GM18867 (cell line): ENCODE measurements around the gene RTL1.

Experiments used
- ATAC-seq: cut with Tn5 transposase; IDR thresholded peaks from one replicate; pipeline ENCODE4 v1.9.1; 2021; ENCODE audit warnings: mild to moderate bottlenecking, moderate library complexity; ENCODE audit not compliant: unreplicated experiment

The RTL1 gene

DNA sequence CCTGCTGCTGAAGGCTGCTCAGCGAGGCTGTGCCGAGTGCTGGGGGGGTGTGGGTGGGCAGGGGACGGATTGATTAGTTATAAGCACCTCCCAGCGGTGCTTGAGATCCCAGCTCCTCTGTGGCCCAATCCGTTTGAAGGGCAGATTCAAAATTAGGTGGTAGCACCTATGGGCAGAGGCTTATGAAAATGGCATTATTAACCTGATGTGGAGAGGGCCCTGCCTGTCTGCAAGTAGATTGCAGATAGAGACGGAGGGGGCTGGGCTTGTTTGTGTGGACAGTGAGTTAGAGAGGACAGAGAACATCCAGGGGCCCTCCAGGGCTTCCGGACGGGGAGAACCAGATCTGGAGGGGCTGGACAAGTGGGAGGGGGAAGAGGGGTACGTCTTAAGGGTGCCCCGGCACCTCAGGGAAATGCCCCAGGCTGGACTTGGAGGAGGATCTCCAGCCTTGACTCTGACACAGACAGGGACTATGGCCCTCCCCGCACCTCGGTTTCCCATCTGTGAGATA lies at the start of gene RTL1:
RTL1 (minus strand) TSS at position 51 of the 514 bp plus-strand sequence. CDS start 18,934 bp downstream, outside the sequence.
- no peak for ATAC-seq

DNA sequence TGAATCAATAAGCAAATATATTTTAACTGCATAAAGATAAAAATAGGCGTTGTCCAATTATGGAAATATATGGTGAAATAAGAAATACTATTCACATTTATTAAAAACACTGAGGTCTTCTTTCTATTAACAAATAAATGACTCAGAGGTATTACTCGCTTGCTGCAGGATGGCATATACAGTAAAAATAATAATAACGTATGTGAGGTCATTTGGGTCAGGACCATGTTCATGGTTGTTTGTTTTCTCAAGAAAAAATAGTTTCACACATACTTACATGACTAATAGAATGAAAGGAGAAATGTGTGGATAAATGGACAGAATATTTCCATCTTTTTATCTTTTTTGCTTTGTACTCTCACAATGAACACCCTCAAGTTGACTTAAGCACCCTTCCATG lies 46.5 kb upstream of the RTL1 start:
- no peak for ATAC-seq

DNA sequence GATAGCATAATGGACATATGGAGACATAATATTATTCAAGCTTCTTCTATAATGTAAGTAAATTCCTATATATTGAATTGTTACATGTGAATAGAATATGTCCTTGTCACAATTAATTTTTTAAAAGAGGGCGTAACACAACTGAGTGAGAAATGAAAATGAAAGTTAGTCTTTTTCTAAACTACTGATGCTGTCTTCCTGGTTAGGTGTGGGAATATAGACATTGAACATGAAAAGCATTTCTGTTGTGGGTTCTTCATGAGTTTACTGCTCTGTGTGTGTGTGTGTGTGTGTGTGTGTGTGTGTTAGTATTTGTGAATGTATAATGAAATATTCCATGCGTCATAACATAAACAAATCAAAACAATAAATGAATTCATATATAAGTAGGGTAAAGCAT lies 40.5 kb upstream of the RTL1 start:
- no peak for ATAC-seq

DNA sequence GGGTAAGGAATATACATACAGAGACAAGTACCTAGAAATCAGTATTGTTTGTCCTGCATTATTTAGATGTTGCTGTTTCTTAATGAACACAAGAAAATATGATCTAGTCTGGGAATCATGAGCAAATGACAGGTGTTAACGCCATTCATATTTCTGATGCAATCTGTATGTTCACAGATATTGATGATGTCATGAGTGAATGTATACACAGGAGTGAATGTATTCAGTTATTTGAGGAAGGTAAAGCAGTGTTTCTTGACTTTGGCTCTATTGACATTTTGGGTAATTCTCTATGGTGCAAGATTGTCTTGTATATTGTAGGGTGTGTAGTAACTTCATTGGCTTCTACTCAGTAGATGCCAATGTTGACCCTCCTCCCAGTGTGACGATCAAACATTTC lies 26.7 kb upstream of the RTL1 start:
- no peak for ATAC-seq

DNA sequence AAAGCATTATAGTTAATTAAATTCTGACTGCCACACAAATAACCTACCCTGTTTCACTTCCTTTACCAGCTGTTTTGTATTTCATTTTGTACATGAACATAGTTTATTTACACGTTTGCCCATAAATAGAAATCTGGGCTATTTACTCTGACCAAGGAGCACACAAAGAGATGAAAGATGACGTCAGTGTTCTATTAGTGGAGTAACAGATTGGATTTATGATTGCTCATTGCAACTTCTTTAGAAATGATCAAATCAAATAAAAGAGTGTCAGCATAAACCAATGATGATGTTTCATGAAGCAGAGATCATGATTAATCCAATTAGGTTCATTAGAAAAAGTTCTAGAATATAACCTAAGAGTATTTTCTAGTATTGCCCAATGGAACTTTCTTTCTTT lies 12.0 kb upstream of the RTL1 start:
- ATAC-seq: no peak

DNA sequence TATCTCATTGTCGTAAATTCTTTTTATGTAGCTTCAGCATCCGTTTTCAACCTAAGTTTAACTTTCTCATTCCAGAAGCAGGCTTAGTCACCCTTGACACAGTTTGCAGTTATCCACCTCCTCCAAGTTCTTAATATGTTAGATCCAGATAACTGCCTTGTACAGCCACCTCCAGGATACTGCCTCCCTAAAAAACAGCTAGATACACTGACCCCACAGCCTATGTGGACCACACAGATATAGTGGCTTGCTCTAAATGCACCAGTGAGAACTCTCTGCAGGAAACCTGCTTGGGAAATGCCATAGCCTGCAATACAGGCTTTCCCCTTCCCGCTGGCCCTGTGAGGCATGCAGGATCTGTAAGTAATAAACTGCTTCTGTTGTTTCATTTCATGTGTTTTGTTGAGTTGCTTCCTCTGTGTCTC lies 11.1 kb upstream of the RTL1 start:
- ATAC-seq: no peak

DNA sequence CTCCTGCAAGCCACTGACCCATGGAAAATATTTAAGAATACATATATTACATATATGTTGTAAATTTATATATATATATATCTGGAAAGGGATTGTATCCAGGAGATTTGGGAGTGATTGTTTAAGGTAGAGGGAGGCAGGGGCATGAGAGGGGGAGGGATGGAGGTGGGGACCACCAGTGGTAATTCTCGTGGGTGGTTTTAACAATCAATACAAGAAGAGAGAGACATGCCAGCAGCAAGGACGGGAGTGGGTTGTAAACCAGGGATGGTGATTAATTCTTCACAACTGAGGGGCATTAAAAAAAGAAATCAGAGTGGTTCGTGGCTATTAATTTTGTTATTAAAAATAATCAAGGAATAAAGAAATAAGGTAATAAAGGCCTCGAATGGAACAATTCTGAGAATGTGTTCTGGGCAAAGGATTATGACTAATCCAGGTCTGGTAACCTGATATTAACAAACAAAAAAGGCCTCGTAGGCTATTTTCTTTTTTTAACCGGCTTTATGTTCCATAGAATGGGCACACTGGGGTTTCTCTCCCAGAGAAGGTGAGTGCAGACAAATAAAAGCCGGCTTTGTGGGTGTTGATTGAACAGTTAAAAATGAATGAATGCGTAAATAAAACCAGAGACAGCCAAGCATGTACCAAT lies 8.3 kb upstream of the RTL1 start:
- no peak for ATAC-seq

DNA sequence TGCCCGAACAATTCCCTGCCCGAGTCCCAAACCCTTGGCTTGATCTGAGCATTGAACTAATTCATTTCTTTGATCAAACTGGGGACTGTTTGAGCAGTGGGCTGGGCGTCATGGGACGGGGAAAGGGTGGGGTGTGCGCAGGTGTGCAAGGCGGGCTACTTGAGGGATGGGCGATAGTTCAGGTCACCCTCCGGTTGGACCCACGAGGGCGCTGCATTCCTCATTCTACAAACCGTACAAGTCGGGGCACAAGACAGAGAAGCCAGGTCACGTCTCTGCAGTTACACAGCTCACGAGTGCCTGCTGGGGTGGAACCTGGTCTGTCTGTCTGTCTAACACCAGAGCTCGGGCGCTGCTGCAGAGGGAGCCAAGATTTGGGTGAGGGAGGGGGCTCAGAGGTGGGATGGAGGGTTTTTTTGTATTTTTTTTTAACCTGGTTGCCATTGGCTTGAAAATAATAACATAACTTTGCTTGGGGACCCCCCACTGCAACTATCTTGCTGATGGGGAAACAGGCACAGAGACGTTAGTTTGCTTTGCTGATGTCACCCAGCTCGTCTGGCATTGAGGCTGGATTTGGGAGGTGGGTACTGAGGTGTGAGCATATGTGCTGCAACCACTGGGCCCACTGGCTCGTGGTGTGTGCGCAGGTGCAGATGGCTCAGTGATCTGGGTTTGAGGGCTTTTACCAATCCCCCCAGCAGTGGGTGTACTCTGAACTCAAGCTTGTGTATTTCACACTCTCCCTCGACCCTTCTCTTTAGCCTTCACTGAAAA lies 7.6 kb upstream of the RTL1 start:
- ATAC-seq: no peak

DNA sequence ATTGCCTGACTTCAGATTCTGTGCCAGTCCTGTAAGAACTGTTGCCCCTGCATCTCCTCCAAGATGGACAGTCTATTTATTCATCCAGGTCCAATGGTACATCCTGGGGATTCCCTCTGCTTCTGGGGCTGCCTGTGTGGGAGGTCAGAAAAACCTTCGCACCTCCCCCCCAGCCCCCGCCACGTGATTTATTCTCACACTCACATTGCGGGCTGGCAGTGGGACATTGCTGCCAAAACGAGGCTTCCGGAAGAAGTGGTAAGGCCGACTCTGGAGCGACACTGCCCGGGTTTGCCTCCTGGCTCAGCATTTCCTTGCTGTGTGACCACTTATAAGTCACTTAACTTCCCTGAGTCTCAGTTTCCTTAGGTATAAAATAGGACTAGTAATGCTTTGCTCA lies 5.9 kb upstream of the RTL1 start:
- ATAC-seq: no peak

DNA sequence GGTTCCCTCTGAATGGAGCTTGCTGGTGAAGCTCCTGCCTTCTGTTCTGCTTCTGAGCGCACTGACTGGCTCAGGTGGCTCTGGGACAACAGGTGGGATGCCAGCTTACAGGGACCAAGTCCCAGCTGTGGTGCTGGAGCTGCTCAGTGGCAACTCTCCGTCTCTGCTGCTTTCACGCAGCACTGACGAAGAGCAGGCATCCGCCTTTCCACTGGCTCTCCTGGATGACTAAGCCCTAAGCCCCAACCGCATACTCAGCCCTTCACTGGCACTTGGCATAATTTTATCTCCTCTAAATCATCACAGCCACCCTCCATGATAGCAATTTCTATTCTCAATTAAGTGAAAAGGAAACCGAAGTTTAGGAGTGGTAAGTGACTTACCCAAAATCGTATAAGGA lies 3.7 kb upstream of the RTL1 start:
- ATAC-seq: no peak

DNA sequence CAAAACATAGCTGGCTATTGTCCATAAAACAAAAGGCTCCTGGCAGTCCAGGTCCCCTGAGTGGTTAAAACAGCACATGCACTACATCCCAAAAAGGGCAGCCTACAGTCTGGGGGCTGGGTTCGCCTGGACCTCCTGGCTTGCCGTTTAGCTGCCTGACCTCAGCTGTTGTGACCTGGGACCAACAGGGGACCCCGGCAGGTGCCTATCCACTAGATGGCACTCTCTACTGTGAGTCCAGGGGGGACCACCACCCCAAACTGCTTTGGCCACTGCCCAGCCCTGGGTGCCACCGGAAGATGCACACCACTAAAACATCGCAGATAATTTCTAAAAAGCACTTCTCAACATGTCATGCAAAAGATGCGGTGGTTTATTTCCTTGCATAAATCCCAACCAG lies 2.9 kb upstream of the RTL1 start:
- no peak for ATAC-seq

DNA sequence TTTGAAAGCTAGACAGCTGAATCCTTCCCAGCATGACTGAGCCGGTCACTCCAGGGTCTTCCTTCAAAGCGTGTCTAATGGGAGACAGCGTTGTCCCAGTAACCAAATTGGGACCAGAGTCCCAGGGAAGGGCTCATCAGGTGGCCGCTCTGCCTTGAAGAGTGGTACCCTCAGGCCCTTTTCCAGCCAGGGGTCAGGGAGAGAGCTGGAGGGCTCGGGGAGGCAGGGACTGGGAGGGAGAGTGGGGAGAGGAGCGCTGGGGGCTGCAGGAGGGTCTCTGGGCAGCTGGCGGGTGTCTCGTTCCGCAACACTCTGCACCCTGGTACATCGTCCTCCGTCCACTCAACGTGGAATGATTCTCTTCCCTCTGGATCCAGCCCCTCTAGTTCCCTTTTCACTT lies 1.6 kb upstream of the RTL1 start:
- no peak for ATAC-seq

DNA sequence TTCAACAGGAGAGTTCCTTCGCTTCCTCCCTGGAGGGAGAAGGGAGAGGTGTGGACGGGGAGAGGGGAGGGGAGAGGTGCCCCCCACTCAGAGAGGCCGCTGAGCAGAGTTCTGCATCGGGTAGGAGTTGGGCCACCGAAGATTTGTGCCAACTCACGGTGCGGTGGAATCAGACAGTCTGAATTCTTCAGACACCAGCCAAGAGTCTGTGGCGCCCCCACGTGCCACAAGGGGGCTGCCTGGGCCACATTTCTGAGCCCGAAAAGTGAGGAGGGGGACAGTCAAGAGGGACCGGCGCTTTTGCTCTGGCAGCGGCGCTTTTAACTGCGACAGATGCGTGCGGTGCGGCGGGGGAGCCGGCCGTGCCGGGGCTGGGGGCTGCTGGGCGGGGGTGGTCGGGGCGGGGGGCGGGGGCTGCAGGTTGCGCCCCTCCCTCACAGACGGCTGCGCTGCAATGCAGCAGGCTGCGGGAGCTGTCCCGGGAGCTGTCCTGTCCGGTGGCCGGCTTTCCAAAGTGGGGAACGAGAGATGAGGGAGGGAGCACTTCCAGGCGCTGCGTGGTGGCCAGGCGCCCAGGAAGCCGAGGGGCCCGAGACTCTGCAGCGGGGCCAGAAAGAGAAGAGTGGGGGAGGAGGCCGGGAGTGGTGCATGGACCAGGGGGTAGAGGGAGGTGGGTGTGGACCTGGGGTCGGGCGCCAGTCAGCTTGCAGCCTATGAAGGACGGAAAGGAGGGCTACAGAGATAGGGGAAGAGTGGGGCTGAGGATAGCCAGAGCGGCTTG lies 975 bp upstream of the RTL1 start:
- no peak for ATAC-seq

DNA sequence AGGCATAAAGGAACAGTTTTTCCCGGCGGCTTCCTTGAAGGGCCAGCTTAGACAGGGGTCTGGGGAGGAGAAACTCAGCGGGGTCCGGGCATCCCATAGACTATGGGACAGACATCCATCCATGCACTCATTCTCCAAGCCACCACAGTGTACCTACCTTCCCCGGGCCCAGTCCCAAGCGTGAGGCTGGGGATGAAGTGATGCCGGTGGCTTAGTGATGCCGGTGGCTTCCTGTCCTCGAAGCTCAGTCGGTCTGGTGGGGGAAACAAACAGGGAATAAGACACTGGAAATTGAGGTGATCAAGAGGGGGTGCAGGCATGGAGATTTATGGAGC lies 421 bp downstream of the RTL1 start:
- no peak for ATAC-seq

DNA sequence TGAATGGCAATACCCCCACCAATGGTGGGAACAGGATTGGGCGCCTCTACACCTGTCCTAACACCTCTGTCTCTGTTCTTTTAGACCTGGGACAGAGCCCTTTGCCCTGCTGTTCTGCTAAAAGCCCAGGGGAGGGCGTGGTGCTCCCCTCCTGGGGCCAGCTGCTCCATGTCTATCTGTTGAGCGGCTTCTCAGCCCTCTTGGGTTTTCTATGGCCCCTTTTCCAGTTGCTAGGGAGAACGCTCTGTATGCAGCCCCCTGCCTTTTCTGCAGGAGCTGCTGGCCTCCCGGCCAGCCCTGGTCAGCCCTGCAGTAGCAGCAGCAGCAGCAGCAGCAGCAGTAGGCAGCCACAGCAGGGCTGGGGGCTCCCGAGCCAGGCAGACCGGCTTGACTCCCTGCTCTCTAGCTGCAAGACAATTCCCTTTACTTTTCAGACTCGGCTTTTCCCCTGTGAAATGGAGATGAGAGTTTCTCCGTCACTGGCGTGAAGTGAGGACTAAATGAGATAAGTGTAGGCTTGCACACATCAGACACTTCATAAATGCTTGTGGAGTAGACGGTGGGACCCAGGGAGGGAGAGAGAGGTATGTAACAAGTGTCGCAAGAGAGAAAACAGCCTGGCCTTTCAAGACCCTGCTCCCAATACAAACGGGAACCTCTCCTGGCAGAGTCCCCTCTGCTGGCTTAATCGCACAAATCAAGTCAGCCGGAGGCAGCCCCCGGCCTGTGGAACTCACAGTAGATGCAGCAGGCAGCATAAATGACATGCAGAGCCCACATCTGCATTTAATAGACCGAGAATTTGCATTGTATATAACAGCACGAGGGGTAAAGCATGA lies 1.0 kb downstream of the RTL1 start:
- ATAC-seq: no peak

DNA sequence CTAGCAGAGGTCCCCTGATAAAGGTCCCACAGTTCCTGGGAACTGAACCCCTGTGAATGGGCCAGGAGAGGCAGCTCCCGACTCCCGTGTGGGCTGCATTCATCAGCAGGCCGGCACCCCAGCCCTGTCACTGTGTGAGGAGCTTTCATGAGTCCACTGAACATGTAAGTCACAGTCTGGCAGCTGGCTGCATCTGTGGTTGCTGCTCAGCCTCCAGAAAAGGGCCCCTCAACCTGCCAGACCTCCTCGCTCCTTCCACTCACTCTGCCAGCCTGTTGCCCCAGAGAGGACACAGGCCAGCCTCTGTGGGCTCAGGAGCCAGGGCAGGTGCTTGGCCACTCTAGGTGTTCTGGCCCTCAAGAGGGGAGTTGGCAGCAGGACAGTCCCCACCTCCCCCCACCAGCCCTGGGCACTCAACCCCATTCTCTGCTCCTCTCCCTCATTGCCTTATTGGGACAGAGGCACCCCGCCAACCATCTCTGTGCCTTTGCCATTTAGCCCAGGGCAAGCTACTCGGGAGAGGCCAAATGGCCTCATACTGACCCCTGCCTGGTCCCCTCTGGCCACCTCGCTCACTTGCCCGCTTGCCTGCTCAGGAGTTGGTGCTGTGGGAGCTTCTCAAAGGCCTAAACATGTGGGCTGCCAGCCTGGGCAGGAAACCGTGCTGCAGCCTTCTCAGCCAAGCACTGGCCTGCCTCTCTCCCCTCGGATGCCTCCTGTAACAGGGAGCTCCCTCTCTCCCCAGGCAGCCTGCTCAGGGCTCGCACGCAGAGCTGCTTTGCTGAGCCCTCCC lies 1.9 kb downstream of the RTL1 start:
- no peak for ATAC-seq

DNA sequence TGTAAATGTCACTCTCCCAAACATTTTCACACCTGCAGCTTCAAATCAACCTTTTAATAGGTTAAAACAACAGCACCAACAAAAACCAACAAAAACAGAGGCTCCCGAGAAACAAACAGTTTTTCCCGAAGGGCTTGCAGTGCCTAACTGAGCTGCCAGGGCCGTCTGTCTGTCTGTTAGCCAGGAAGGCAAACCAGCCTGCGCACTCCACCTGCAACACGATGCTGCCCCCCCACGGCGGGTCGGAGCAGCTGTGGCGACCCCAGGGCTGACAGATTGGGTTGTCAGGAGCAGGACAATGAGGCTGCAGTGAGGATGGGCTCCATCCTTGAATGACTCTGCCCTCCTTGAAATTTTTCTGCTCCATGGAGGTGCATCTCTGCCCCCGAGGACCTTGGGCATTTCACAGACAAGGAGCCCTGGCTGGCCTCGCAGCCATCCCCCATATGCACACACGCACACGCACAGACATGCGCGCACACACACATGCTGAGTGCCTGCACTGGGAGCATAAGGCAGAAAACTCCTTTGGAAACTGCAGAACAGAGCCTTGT lies 2.6 kb downstream of the RTL1 start:
- ATAC-seq: no peak

DNA sequence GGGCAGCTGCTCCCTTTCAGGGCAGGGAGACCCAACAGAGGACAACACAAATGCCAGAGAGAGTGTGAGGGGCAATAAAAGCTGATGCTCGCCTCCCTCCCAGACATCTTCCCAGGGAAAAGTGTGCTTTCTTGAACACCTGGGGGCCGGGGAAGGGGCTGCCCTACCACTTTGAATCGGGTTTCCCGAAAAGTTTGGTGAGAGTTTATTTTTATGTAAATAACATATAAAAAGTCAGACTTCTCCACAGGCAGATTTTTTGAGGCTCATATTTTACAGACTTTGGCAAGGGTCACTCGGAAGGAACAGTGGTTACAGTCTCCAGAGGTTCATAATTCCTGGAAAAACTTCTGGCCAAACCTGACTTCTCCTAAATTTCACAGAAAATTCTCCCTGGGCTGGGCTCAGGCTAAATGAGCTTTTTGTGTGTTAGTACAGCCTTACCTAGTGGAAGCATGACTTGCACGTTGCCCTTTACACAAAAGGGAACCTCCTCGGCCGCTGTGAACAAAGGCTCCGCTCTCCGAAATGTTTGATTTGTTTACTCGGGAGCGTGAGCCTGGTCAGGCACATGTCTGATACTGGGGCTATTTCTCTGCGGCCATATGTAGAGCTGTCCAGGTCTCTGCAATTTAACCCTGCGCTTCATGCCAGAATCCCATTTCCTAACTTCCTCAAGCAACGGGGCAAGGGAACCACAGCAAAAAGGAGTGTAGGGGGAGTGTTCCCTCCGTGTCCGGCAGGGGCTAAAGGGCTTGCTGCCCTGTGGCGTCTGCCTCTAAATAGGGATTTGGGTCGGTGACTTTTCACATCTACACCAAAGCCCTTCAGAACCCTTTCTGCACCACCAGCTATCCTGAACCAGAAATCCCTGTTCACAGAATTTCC lies 3.4 kb downstream of the RTL1 start:
- no peak for ATAC-seq
